NCI-H1092 (cell line): ENCODE results near the gene TCEAL3.
A peak's percentile ranks its signal among the peaks of the same experiment; 100 is the strongest.
"Not testable (repeated sequence)": the region's sequence is repeated elsewhere in the genome, so short reads cannot be mapped to it uniquely, and the experiment has no call there.

ENCODE experiments used
- DNase-seq: peaks from one replicate; lab custom pipeline; 2025; lab: John Stamatoyannopoulos, UW

The TCEAL3 gene, protein sequence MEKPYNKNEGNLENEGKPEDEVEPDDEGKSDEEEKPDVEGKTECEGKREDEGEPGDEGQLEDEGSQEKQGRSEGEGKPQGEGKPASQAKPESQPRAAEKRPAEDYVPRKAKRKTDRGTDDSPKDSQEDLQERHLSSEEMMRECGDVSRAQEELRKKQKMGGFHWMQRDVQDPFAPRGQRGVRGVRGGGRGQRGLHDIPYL

GRCh38 chrX:103607364-103608305 lies at the start of gene TCEAL3:
TCEAL3 (plus strand) TSS chrX:103607963; CDS start chrX:103609065, 1,102 bp downstream.
- peak; percentile 8 for DNase-seq

- DNase-seq = no peak
These were observed 47.5 kb upstream of the TCEAL3 start for GRCh38 chrX:103560256-103560655.

- DNase-seq = no peak
These were observed 45.0 kb upstream of the TCEAL3 start for GRCh38 chrX:103562801-103563200.

- no peak for DNase-seq
These were observed 42.6 kb upstream of the TCEAL3 start for GRCh38 chrX:103565197-103565596.

DNA sequence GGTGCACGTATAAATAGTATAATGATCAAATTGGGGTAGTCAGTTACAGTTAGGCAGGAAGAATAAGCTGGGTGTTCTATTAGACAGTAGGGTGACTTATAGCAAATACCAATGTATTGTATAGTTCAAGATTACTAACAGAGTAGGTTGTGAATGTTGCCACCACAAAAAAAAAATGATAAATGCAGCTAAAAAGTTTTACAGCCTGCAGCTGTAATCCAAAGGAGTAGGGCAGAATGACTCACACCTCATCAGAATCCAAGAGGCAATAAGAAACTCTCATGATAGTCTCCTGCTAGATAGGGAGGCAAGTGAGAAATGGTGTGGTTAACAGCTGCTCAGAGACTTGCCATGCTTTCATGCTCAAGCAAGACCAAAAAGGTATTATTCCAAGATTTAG lies 42.0 kb upstream of the TCEAL3 start:
- DNase-seq = no peak

- no peak for DNase-seq
These were observed 36.6 kb upstream of the TCEAL3 start for GRCh38 chrX:103571121-103571520.

DNA sequence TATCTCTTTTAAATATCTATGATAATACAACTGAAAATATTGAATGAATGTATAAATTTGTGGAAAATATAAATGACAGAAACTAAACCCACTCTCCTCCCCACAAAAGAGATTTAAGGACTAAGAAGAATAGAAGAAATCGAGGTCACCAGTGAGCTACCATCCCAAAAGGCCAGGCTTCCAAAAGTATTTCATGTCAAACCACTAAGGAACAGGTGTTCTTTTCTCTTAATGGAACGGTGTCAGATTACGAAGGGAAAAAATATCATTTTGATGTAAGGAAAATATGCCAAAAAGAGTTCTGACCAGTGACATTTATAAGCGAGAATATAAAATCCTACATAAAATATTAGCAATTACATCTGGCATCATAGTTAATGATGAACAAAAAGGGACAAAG lies 36.0 kb upstream of the TCEAL3 start:
- DNase-seq = no peak

GRCh38 chrX:103573202-103573601 lies 34.6 kb upstream of the TCEAL3 start:
- DNase-seq = no peak

GRCh38 chrX:103584596-103584995 lies 23.2 kb upstream of the TCEAL3 start:
- DNase-seq = no peak

DNA sequence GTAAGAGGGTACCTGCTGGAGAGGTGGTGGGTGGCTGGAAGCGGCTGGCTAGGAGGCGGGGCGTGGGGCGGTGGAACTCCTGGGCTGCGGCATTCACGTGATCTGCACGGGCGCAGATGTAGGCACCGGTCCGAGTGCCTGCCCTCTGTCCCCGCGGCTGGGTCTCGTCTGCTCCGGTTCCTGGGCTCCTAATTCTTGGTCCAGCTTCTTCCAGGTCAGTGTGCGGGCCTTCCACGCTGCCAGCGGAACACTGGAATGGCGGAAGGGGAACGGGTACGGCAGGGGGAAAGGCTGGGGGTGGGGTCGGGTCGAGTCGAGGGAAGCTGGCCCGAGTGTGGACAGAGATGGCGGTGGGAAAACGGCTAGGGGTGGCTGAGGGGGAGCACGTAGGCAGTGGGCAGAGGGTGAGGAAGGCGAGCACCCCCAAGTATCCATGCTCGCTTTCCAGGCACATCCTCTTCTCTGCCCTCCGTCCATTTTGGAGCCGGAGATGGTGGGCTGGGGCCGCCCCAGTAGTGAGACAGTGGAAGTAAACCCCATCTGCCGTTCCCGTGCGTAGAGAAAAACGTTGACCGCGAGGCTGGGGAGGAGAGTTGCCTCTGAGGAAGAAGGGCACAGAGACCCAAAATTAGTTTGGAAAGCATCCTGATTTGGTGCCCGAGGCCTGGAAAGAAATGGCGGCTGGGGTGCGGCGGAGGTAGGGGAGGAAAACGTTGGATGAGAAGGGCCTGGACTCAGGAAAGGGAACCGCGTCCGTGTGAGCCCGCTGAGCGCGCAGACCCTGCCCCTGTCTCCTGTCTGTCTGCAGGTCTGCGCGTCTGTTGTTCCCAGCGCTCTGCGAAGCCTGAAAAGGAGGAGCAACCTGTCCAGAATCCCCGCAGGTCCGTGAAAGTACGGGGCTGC lies 22.1 kb upstream of the TCEAL3 start, which contains the start of gene TCEAL4:
Gene TCEAL4 (plus strand): TSS at position 105 of the 903 bp plus-strand sequence. CDS start 1,161 bp downstream, outside the sequence.
- DNase-seq = peak; percentile 33

DNA sequence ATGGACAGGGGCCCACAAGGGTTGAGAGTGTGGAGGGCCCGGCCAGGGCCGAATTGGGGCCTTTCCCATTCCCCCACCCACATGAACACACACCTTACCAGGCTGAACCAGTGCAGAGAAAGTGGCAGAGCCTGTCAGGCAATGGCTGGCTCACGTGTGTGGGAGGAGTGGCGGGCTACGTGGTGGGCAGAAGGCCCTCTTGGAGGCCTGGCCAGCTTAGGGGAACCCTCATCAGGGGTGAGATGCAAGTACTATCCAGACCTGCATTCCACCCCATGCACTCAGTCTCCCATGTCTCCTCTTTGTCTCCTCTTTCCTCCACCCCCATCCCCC lies 21.5 kb upstream of the TCEAL3 start:
- DNase-seq = no peak

GRCh38 chrX:103586659-103587058 lies 21.1 kb upstream of the TCEAL3 start:
- no peak for DNase-seq

DNA sequence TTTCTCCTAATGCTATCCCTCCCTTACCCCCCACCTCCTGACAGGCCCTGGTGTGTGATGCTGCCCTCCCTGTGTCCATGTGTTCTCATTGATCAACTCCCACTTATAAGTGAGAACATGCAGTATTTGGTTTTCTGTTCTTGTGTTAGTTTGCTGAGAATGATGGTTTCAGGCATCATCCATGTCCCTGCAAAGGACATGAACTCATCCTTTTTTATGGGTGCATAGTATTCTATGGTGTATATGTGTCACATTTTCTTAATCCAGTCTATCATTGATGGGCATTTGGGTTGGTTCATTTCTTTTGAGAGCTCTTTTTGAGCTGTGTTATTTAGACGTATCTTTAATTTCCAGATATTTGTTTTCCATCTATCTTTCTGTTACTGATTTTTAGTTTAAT lies 15.5 kb upstream of the TCEAL3 start:
- not testable (repeated sequence) for DNase-seq

DNA sequence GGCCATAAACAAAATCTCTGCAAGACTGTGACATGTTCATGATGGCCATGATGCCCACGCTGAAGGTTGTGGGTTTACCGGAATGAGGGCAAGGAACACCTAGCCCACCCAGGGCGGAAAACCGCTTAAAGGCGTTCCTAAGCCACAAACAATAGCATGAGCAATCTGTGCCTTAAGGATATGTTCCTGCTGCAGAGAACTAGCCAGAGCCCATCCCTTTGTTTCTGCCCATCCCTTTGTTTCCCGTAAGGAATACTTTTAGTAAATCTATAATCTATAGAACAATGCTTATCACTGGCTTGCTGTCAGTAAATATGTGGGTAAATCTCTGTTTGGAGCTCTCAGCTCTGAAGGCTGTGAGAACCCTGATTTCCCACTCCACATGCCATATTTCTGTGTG lies 12.6 kb upstream of the TCEAL3 start:
- not testable (repeated sequence) for DNase-seq

DNA sequence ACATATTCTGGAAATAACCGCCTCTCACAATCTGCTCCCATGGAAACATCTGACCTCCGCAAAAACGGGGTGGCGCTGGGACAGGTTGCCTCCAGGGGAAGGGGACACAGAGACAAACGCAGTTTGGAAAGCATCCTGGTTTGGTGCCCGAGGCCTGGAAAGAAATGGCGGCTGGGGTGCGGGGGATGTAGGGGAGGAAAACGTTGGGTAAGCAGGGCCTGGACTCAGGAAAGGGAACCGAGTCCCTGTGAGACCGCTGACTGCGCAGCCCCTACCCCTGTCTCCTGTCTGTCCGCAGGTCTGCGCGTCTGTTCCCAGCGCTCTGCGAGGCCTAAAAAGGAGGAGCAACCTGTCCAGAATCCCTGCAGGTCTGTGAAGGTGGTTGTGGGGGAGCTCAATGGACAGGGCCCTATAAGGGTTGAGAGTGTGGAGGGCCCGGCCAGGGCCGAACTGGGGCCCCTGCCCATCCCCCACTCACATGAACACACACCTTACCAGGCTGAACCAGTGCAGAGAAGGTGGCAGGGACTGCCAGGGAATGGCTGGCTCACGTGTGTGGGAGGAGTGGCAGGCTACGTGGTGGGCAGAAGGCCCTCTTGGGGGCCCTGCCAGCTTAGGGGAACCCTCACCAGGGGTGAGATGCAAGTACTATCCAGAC lies 672 bp downstream of the TCEAL3 start:
- DNase-seq = no peak

GRCh38 chrX:103610282-103610681 lies 2.5 kb downstream of the TCEAL3 start:
- no peak for DNase-seq

- DNase-seq = no peak
These were observed 5.7 kb downstream of the TCEAL3 start for GRCh38 chrX:103613362-103613890.

DNA sequence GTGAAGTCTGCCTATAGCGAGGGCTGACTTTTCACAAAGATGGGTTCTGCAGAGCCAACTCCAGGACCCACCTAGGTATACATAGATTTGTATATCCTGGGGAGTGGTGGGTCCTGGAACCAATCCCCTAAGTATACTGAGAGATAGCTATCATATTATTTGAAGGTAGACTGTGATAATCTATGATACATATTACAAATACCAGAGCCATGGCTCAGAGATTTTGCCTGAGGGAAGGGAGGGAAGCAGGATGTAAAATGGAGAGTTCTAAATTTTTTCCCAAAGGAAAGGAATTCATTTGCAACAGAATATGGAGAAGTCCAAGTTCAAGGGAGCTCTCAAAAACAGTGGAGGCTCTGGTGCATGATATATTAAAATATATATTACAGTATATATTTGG lies 7.2 kb downstream of the TCEAL3 start:
- no peak for DNase-seq

DNA sequence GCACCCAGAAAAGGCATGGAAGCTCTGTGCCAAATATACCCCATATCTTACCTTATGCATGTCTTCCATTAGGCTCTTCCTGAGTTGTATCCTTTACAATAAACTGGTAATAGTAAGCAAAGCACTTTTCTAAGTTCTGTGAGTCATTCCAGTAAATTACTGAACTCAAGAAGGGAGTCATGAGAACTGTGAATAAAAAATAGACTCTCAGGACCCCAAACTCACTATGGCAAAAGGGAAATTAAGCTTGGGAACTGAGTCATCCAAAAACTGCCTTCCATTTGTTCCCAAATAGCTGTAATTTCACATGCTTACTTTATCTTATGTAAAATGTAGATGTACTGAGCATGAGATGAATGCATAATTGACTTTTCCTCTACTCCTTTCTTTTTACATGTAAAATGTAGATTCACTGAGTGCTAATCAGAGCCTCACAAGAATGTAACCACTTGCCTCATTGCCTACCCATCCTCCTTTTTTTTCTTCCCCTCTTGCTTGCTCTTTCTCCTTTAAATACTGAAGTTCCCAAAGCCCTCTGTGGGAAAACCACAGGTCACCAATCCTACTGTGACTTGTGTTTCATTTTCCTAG lies 8.1 kb downstream of the TCEAL3 start:
- DNase-seq = no peak

GRCh38 chrX:103616676-103617186 lies 9.0 kb downstream of the TCEAL3 start:
- no peak for DNase-seq

- no peak for DNase-seq
These were observed 16.3 kb downstream of the TCEAL3 start for GRCh38 chrX:103624111-103624510.
